Muscle layer of duodenum (tissue), 2 donors: ENCODE measurements around the gene DSE.

Experiments
- H3K27ac ChIP-seq: one replicate; pipeline ENCODE4 v1.7.0; 2013; ENCODE audit warnings: mild to moderate bottlenecking, low read length
- H3K27me3 ChIP-seq: one replicate; pipeline ENCODE4 v1.7.0; 2013; ENCODE audit warnings: low read depth, mild to moderate bottlenecking, control low read depth, low read length
- H3K36me3 ChIP-seq, 2 donors: one replicate each; pipeline ENCODE4 v1.7.0; 2013; ENCODE audit warnings: low read length in 2 of 2, control low read depth in 1 of 2, mild to moderate bottlenecking in 1 of 2; ENCODE audit not compliant: insufficient read depth in 2 of 2, control insufficient read depth in 1 of 2
- H3K4me1 ChIP-seq, 2 donors: one replicate each; pipeline ENCODE4 v1.7.0; 2013; ENCODE audit warnings: low read length in 2 of 2, mild to moderate bottlenecking in 2 of 2, control low read depth in 1 of 2, moderate library complexity in 1 of 2; ENCODE audit not compliant: insufficient read depth in 2 of 2, control insufficient read depth in 1 of 2
- H3K4me3 ChIP-seq, 2 donors: one replicate each; pipeline ENCODE4 v1.7.0; 2013; ENCODE audit warnings: low read length in 2 of 2, low read depth in 1 of 2, mild to moderate bottlenecking in 1 of 2
- H3K9me3 ChIP-seq, 2 donors: one replicate each; pipeline ENCODE4 v1.7.0; 2013; ENCODE audit warnings: low read length in 2 of 2, control low read depth in 1 of 2, mild to moderate bottlenecking in 1 of 2; ENCODE audit not compliant: control insufficient read depth in 1 of 2
- donor health status: healthy.

DSE gene

DNA sequence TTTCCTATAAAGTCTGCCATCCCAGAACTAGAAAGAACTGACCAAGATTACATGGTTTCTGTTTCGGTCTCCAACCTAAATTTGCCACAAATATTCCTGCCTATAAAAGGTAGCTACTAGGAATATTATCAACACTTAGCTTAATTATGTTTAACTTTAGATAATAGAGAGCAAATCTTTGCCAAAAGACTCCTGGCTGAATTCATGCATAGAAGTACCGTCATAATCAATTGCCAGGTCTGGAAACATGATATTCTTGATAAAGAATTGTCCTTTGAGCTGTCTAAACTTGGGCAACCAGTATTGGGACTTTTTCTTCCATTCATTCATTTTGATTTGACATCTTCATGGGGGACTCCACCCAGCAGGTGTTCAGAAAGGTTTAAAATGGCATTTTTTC lies 112.9 kb downstream of the DSE start:
- Histone ChIP-seq H3K4me1 (no peaks in the 10 kb centered on the region), H3K36me3 (no peaks in the 10 kb centered on the region), H3K4me3 (no peak overlapping the region), H3K9me3 (no peaks in the 10 kb centered on the region), H3K27ac (no peak overlapping the region), H3K27me3 (no peaks in the 10 kb centered on the region)

DNA sequence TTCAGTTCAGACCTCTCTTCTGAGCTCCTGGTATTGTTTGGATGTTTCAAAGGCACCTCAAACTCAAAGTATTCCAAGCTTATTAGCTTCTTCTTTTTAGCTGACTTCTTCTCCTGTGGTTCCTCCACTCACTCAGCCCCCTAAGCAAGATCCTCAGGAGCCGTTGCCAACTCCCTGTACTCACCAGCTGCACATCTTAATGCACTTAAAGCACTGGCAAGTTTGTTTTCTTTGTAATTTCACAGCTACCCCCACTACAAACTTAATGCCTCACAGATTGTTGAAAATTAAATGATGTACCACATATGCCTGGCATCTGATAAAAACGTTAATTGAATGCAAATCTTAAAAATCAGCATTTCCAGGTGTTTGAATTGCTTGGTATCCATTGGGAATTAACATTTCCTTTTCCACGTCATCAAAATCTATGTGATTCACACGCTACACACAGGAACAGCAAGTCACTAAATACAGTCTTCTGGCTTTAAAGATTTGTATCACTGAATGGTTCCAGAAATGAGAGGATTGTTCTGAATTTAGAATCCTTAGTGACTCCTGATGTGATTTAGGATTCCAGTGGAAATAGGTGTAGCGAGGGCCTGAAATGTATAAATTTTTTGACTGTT lies 114.9 kb downstream of the DSE start:
- Histone ChIP-seq H3K27me3 (no peaks in the 10 kb centered on the region), H3K9me3 (no peaks in the 10 kb centered on the region), H3K27ac (no peak overlapping the region), H3K4me3 (no peak overlapping the region), H3K4me1 (no peaks in the 10 kb centered on the region), H3K36me3 (no peaks in the 10 kb centered on the region)

DNA sequence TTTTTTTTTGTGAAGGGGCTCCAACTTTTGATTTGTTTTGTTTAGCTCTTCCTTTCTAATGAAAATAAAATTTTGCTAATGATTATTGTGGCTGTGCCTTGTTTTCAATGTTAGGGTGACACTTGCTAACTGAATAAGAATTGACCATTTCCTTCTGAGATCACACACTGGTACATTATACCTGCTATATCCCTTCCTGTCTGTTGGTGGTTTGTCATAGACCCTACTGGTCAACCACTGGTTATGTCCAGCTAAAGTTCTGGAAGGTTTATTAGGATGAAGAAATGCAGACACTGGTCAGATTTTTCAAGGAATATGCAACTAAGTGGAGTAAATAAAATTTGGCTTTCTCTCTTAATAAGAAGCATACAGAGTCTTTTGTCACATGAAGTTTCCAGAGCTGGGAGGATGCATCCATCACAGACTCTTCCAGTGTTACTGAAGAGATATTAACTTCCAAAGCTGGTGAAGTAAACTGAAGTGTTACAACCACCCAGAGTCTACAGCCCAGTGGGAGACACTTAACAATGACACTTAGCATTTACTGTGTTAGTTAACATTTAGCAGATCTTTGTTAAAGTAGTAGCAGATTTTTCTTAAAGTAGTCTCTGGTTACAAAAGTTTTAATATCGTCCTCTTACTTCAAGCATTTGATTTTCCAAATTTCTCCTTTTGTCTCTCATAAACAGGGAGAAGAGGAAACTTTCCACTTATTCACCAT lies 121.0 kb downstream of the DSE start:
- Histone ChIP-seq H3K27me3 (no peaks in the 10 kb centered on the region), H3K4me1 (no peaks in the 10 kb centered on the region), H3K4me3 (no peak overlapping the region), H3K27ac (no peak overlapping the region), H3K9me3 (no peaks in the 10 kb centered on the region), H3K36me3 (no peaks in the 10 kb centered on the region)

DNA sequence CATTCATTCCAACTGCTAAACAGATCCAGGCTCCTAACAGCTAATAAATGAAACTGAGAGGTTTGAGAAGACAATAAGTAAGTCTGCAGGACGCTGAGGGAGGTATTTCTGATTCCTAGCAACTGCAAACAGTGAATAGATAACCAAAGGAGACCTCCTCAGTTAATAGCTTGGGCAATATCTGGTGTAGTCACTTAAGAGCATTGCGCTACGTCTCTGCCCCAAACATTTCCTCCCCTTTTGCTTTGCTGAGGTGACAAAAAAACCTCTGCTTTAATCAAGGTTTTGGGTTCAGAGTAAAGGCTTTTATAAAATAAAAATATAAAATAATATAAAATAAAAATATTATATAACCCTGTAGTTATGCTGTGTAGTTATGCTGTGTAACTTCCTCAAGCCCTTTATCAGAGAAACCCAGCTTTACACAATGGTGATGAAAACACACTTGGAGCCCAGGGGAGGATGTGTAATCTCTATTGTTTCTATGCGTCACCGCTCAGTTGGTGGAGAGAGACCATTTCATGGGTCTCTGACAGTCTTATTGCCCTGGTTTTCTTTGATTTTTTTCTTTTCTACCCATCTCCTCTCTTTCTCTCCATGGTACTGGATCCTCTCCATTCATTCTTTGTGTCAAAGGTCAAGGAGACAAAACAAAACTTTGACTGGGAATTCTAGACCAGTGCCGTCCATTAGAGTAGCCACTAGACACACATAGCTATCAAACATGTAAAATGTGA lies 121.8 kb downstream of the DSE start:
- no peaks in the 10 kb centered on the region for H3K4me1 ChIP-seq
- H3K4me3 ChIP-seq = no peak overlapping the region
- no peaks in the 10 kb centered on the region for H3K27me3 ChIP-seq
- no peak overlapping the region for H3K27ac ChIP-seq
- no peaks in the 10 kb centered on the region for H3K36me3 ChIP-seq
- no peaks in the 10 kb centered on the region for H3K9me3 ChIP-seq
